ENCODE results near the gene GNL1. TPM values are rescaled to one million over a fixed set of nuclear protein-coding genes. Genes with fewer than 3 reads are reported as not detected.
A peak's percentile ranks its signal among the peaks of the same experiment; 100 is the strongest.
"Not testable (repeated sequence)": the region's sequence is repeated elsewhere in the genome, so short reads cannot be mapped to it uniquely, and the experiment has no call there.

GNL1 gene
- total RNA-seq, 1 donor from 2014 or later = 28.1 TPM

DNA sequence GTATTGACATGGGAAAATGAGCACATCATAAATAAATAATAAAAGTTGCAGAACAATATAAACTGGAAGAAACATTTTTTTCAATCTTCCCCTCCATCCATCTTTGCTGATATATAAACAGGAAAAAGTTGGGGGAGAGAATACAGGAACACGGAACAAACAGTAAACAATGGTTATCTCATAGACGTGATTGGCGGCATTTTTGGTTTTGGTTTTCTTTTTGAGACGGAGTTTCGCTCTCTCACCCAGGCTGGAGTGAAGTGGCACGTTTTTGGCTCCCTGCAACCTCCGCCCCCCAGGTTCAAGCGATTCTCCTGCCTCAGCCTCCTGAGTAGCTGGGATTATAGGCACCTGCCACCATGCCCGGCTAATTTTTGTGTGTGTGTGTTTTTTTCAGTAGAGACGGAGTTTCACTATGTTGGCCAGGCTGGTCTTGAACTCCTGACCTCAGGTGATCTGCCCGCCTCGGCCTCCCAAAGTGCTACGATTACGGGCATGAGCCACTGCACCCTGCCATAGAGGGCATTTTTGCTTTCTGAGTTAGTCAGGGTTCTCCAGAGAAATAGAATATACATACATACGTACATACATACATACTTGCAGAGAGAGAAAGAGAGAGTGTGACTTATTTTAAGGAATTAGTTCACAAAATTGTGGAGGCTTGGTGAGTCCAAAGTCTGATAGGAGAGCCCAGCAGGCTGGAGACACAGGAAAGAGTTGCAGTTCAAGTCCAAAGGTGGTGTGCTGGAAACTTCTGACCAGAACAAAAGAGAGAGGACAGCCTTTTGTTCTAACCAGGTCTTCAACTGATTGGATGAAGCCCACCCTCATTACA, 22.6 kb downstream of the GNL1 start:
- no peak for DNase-seq (ENCODE audit: low spot score in 2 of 2)
- FAIRE-seq = no peak

DNA sequence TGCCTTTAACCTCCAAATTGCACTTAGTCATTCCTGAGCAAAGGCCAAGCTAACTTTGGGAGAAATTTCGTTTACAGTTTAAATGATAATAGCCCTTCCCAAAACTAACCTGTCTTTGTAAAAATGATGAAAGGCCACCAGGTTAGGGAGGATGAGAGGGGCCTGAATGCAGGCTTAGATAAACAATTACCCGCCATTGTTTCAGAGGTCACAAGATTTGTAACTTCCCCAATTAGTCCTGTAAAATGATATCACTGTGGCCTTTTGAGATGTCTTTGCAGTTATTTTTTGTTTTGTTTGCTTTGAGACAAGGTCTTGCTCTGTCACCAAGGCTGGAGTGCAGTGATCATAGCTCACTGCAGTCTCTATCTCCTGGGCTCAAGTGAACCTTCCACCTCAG, 26.3 kb downstream of the GNL1 start:
- FAIRE-seq = no peak
- no peak for DNase-seq (ENCODE audit: low spot score in 2 of 2)

DNA sequence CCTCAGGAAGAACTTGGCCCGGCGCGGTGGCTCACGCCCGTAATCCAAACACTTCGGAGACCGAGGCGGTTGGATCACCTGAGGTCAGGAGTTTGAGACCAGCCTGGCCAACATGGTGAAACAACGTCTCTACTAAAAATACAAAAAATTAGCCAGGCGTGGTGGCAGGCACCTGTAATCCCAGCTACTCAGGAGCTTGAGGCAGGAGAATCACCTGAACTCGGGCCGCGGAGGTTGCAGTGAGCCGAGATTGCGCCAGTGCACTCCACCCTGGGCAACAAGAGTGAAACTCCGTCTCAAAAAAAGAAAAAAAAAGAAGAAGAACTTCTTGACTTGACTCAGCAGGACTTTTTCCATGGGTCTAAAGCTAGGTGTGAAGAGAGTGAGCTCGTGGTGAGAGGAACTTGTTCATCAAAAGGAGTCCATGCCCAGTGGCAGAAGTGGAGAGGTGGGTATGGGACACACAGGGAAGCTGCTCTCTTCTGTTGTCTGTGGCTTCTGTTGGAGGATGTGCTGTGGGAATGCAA, 26.9 kb downstream of the GNL1 start:
- not testable (repeated sequence) for FAIRE-seq

DNA sequence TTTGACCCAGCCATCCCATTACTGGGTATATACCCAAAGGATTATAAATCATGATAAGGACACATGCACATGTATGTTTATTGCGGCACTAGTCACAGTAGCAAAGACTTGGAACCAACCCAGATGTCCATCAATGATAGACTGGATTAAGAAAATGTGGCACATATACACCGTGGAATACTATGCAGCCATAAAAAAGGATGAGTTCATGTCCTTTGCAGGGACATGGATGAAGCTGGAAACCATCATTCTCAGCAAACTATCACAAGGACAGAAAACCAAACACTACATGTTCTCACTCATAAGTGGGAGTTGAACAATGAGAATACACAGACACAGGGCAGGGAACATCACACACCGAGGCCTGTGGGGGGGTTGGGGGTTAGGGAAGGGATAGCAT, 29.8 kb downstream of the GNL1 start:
- not testable (repeated sequence) for DNase-seq (ENCODE audit: low spot score in 2 of 2); FAIRE-seq

More for the DNA sequence above, 26.9 kb downstream of the GNL1 start:
- DNase-seq (ENCODE audit: low spot score in 2 of 2) = not testable (repeated sequence)

DNA sequence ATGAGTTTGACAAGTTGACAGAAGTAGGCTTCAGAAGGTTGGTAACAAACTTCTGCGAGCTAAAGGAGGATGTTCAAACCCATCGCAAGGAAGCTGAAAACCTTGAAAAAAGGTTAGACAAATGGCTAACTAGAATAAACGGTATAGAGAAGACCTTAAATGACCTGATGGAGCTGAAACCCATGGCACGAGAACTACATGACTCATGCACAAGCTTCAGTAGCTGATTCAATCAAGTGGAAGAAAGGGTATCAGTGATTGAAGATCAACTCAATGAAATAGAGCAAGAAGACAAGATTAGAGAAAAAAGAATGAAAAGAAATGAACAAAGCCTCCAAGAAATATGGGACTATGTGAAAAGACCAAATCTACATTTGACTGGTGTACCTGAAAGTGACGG, 34.3 kb downstream of the GNL1 start:
- not testable (repeated sequence) for DNase-seq (ENCODE audit: low spot score in 2 of 2); FAIRE-seq

DNA sequence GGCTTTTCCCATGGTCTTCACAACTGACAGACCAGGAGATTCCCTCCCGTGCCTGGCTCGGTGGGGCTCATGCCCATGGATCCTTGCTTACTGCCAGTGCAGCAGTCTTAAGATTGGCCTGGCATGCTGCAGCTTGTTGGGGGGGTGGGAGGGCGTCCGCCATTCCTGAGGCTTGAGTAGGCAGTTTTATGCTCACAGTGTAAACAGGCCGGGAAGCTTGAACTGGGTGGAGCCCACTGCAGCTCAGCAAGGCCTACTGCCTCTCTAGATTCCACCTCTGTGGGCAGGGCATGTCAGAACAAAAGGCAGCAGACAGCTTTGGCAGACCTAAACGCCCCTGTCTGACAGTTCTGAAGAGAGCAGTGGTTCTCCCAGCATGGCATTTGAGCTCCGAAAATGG, 35.2 kb downstream of the GNL1 start:
- not testable (repeated sequence) for DNase-seq (ENCODE audit: low spot score in 2 of 2); FAIRE-seq

DNA sequence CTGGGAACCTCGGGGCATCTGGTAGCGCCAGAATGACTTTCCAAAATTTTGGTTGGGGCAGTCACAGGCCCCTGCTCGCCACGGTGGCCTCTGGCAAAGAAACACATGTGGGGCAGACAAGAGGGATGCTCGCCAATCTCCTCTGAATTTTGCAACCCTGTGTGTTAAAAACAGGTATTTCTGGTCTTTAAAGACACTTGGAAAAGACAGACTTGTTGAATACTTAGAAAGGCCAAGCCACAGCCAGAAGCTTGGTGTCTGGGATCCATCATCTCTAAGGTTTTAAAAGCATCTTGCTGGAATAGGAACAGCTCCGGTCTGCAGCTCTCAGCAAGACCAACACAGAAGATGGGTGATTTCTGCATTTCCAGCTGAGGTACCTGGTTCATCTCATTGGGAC, 35.8 kb downstream of the GNL1 start:
- FAIRE-seq = no peak

DNA sequence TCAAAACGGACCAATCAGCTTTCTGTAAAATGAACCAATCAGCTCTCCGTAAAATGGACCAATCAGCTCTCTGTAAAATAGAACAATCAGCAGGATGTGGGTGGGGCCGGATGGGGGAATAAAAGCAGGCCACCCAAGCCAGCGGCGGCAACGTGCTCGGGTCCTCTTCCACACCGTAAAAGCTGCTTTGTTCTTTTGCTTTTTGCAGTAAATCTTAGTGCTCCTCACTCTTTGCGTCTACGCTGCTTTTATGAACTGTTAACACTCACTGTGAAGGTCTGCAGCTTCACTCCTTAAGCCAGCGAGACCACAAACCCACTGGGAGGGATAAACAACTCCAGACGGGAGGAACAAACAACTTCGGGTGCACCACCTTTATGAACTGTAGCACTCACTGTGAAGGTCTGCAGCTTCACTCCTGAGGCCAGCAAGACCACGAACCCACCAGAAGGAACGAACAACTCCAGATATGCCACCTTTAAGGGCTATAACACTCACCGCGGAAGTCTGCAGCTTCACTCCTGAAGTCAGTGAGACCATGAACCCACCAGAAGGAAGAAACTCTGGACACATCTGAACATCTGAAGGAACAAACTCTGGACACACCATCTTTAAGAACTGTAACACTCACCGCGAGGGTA, 37.7 kb downstream of the GNL1 start:
- FAIRE-seq; DNase-seq (ENCODE audit: low spot score in 2 of 2): not testable (repeated sequence)

More for the DNA sequence above, 35.8 kb downstream of the GNL1 start:
- no peak for DNase-seq (ENCODE audit: low spot score in 2 of 2)

DNA sequence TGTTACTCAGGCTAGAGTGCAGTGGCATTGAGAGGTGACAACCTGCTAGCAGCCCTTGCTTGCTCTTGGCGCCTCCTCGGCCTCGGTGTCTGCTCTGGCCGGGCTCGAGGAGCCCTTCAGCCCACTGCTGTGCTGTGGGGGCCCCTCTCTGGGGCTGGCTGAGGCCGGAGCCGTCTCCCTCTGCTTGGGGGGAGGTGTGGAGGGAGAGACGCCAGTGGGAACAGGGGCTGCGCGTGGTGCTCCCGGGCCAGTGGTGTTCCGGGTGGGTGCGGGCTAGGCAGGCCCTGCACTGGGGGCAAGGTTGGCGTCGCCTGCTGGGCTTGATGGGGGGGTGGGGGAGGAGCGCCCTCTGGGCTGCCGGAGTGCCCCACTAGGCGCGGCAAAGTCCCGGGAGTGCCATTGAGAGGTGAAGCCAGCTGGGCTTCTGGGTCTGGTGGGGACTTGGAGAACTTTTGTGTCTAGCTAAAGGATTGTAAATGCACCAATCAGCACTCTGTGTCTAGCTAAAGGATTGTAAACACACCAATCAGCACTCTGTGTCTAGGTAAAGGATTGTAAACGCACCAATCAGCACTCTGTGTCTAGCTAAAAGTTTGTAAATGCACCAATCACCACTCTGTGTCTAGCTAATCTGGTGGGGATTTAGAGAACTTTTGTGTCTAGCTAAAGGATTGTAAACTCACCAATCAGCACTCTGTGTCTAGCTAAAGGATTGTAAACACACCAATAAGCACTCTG, 38.4 kb downstream of the GNL1 start:
- not testable (repeated sequence) for DNase-seq (ENCODE audit: low spot score in 2 of 2); FAIRE-seq

DNA sequence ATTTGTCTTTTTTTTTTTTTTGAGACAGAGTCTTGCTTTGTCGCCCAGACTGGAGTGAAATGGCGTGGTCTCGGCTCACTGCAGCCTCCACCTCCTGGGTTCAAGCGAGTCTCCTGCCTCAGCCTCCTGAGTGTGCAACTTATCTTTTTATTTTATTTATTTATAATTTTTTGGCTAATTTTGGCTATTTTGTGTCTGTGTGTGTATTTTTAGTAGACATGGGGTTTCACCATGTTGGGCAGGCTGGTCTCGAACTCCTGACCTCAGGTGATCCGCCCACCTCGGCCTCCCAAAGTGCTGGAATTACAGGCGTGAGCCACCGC, 39.6 kb downstream of the GNL1 start:
- DNase-seq (ENCODE audit: low spot score in 2 of 2); FAIRE-seq: not testable (repeated sequence)

DNA sequence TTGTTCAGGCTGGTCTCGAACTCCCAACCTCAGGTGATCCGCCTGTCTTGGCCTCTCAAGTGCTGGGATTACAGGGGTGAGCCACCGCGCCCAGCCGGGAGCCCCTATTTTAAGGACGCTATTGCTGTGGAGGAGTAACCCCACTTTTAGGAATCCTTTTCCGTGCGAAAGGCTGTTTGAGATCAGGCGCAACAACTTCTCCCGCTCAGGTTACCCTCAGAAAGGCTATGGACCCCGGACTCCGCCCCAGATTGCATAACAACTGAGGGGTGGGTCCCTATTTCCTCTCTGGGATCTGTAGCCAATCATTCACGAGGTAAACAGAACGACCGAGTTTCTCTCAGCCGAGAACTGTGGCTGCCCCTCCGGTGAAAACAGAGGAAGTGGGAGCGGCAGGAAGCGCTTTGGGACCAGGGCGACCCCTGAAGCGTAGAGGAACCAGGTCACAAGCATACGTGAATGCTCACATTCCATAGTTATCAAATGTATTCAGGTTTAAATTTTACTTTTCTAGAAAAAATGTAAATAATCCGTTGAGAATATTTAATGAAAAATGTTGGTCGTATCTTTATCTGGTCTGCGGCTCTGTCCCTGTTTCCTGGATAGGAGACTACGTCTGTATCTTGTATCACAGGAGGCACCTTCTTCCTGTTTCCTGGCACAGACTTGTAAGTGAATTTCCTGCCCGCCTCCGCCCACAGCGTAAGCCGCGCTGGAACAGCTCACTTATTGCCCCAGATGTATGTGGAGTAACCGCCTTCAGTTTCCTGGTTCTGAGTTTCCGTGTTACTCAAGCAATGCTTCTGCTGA, 40.1 kb downstream of the GNL1 start:
- DNase-seq (ENCODE audit: low spot score in 2 of 2) (peak; percentile 51 to 64), FAIRE-seq (no peak)

DNA sequence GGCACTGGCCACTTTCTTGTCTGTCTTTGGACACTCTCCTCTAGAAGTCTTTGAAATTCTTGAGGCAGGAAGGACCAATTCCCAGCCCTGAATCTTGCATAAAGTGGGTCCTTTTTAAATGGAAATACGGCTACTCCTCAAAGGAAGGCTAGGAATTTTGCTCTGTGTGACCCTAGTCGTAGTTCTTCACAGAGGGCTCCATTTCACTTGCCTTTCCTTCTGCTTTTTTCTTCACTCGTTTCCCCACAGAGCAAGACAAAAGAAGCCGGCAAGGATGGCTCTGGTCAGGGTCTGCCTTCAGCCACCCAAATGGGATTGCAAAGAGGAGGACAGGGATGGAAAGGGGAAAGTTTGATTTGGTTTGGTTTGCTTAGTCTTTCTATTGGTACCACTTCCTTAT, 41.2 kb downstream of the GNL1 start:
- DNase-seq (ENCODE audit: low spot score in 2 of 2) = no peak
- FAIRE-seq = no peak

DNA sequence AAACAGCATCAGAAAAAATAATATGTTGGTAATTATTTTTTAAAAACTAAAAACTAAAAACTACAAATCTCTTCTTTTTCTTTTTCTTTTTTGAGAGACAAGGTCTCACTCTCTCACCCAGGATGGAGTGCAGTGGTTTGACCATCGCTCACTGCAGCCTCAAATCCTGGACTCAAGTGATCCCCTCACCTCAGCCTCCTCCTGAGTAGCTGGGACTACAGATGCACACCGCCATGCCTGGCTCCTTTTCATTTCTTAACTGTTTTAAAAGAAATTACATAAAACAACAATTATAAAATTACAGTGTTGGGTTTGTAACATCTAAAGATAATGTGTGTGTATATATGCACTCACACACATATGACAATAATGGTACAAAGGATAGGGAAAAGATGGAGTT, 42.8 kb downstream of the GNL1 start:
- DNase-seq (ENCODE audit: low spot score in 2 of 2) (no peak), FAIRE-seq (no peak)

DNA sequence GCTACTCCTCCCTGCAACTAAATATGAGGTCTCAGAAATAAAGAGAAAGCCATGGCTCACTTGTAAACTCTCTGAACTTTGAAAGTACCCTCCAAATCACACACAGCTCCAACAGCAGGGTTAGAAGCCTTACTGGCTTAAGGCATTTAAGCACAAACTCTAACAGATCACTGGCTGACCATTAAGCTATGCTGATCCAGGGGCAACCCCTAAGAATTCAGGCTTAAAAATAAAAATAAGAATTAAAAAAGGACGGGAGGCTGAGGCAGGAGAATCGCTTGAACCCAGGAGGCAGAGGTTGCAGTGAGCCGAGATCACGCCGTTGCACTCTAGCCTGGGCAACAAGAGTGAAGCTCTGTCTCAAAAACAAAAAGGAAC, 45.1 kb downstream of the GNL1 start:
- no peak for FAIRE-seq
- DNase-seq (ENCODE audit: low spot score in 2 of 2) = no peak

DNA sequence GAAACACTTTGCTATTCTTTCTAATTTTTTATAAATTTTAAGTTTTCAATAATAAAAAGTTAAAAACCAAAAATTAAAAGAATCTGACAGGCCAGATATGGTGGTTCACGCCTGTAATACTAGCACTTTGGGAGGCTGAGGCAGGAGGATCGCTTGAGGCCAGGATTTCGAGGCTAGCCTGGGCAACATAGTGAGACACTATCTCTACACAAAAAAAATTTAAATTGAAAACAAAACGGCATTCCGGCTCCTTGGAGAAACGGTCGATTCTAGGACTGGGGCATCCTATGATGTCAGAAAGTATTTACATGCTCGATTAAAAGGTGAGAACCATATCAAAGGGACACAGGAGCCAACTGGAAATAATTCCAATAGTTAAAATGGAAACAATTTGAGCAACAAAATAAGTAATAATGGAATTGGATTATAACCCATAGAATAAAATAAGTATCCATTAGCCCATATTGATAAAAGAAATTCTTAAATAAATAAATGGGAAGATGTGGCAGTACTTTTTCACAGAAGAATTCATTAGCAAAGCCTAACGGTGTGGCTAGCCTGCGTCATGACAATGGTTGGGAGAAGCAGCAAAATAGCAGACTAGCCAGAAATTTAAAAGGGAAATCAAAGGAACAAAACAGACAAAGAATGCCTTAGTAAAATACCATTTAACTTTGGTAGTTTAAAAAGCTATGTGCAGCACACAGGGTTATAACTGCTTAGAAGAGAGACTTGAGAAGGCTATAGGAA, 45.7 kb downstream of the GNL1 start:
- DNase-seq (ENCODE audit: low spot score in 2 of 2) (no peak), FAIRE-seq (no peak)

DNA sequence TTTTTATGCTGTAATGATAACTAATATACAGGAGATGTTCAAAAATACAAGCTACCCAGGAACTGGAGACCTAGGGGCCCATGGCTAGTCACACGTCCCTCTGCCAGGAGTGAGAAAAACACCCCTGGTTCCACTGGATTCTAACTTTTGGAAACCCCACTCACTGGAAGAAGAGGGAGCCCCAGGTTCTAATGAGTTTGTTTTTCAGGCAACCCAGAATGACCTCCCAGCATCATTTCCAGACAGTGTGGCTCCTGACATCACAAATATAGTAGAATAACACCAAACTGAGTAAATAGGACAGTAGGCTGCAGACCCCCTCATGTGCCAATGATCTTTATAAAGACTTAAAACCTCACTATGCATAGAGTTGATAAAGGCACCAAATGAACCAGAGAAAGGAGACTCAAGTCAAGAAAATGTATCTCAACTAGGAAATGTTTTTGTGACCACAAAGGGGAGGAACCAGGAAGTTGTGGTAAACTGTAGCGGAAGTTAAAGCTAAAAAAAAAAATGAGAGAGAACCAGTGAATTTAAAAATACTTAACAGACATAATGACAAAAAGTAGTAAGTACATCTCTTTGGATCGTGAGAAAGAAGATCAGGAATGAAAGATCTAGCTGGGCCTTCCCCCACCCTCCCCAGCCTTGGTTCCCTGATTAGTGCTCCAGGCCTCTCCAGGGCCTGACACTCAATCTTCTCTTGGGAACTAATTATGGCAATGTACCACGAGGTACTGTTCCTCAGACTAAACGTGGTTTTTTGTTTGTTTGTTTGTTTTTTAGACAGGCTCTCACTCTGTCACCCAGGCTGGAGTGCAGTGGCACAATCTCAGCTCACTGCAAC, 47.2 kb downstream of the GNL1 start:
- DNase-seq (ENCODE audit: low spot score in 2 of 2) (no peak), FAIRE-seq (no peak)

DNA sequence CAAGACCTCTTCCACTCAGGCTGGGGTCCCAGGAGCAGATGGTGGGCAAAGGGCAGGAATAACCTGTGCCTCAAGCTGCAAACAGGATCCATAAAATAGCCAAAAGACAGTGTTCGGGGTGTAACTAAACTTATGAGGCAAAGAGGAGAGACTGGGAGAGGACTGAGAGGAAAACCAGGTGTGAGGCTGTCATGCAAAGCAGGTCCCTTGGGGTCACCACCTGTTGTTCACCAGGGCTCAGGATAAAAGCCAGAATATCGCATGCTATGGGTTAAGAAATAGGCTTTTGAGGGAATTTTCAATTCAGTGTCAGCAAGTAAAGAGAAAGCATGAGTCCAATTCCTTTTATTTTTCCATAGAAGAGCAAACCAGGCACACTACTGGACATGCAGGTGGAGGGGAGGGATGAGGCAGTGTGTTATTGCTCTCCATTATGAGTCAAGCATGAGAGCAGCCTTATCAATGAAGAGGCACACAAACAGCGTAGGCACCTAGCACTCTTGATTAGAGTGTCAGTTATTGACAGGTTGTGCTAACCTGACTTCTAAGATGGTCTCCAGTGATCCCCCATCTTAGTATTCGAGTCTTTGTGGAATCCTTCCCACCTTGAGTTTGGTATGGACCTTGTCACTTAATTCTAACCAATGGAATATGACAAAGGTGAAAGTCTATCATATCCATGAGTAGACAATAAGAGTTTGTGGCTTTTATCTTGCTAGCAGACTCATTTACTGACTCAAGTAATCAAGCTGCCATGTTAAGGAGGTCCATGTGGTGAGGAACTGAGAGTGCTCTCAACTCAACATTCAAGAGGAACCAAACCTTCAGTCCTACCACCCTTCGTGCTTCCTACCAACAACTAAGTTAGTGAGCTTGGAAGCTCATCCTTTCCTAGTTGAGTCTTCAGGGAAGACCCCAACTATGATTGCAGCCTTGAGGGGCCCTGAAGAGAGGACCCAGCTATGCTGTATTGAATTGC, 48.2 kb downstream of the GNL1 start:
- DNase-seq (ENCODE audit: low spot score in 2 of 2) (no peak), FAIRE-seq (no peak)

Data from frontal cortex (tissue), 4 donors.